H1 (cell line): ENCODE measurements around the gene TCERG1. TPM values are rescaled to one million over a fixed set of nuclear protein-coding genes. Genes with fewer than 3 reads are reported as not detected.

Experiments
- CTCF ChIA-PET: fragments of 300-600 bp; sonication (Branson Sonifier 250); formaldehyde crosslinking; loops from one replicate; lab custom pipeline; 2021; ENCODE audit not compliant: partially characterized antibody; lab: Charles Lee
- POLR2A ChIA-PET: fragments of 300-600 bp; sonication (Branson Sonifier 250); formaldehyde crosslinking; loops from one replicate; lab custom pipeline; 2021; ENCODE audit warnings: inconsistent platforms; ENCODE audit not compliant: partially characterized antibody; lab: Charles Lee
- DNase-seq, 2 experiments: peaks; one replicate each; pipeline versions ENCODE4 v3.0.0 to v3.0.0-alpha.2; 2010 to 2022; ENCODE audit warnings: low spot score in 2 of 2, low read depth in 1 of 2, mixed read lengths in 1 of 2
- FAIRE-seq: peaks from 2 replicates; lab custom pipeline; 2011; peaks lifted over from hg19 to GRCh38; lab: Jason Lieb, UNC
- H2AFZ ChIP-seq: 2 replicates; pipeline ENCODE4 v1.8.1; 2012; ENCODE audit warnings: low read length, inconsistent platforms
- H2AK5ac ChIP-seq: 2 replicates; pipeline ENCODE4 v1.6.1; 2013; ENCODE audit warnings: low read depth, low read length
- H2BK120ac ChIP-seq: replicated peaks from 2 replicates; pipeline ENCODE3; 2013; ENCODE audit warnings: low read depth, low read length, inconsistent platforms
- H2BK12ac ChIP-seq: 2 replicates; pipeline ENCODE4 v1.6.1; 2013; ENCODE audit warnings: low read depth, low read length
- H2BK15ac ChIP-seq: 2 replicates; pipeline ENCODE4 v1.6.1; 2013; ENCODE audit warnings: low read length
- H2BK20ac ChIP-seq: 2 replicates; pipeline ENCODE4 v1.6.1; 2013; ENCODE audit warnings: low read length
- H2BK5ac ChIP-seq: 2 replicates; pipeline ENCODE4 v1.6.1; 2013; ENCODE audit warnings: low read depth, low read length
- H3K14ac ChIP-seq: 2 replicates; pipeline ENCODE4 v1.6.1; 2013; ENCODE audit warnings: inconsistent platforms; ENCODE audit not compliant: insufficient read length
- H3K18ac ChIP-seq: 2 replicates; pipeline ENCODE4 v1.6.1; 2013; ENCODE audit warnings: low read length; ENCODE audit errors: extremely low read depth
- H3K23ac ChIP-seq: 2 replicates; pipeline ENCODE4 v1.6.1; 2013; ENCODE audit warnings: inconsistent platforms; ENCODE audit not compliant: insufficient read length
- H3K23me2 ChIP-seq: 2 replicates; pipeline ENCODE4 v1.6.1; 2013; ENCODE audit warnings: low read depth, low read length
- H3K27ac ChIP-seq: 2 replicates; pipeline ENCODE4 v1.6.1; 2011; ENCODE audit warnings: low read depth, low read length, inconsistent platforms
- H3K27me3 ChIP-seq, 4 experiments: replicated peaks in 1 of 4; 1 replicate in 1 of 4; 2 replicates in 3 of 4; pipeline versions ENCODE4 v1.6.1 to v1.8.1; 2011 to 2013; ENCODE audit warnings: low read length in 3 of 4, mild to moderate bottlenecking in 3 of 4, inconsistent platforms in 2 of 4, mixed read lengths in 2 of 4, moderate library complexity in 1 of 4; ENCODE audit not compliant: control insufficient read depth in 3 of 4, insufficient read depth in 3 of 4; ENCODE audit errors: extremely low read depth in 1 of 4
- H3K36me3 ChIP-seq, 4 experiments: 2 replicates each; pipeline versions ENCODE4 v1.6.1 to v1.8.1; 2011 to 2013; ENCODE audit warnings: mild to moderate bottlenecking in 4 of 4, low read length in 3 of 4, moderate library complexity in 2 of 4, control low read depth in 1 of 4, inconsistent platforms in 1 of 4; ENCODE audit not compliant: insufficient read depth in 4 of 4, control insufficient read depth in 2 of 4
- H3K4ac ChIP-seq: replicated peaks from 2 replicates; pipeline ENCODE3; 2013; ENCODE audit warnings: low read length, low read depth, mixed read lengths, inconsistent platforms; ENCODE audit not compliant: insufficient read length
- H3K4me1 ChIP-seq, 4 experiments: replicated peaks in 1 of 4; 1 replicate in 1 of 4; 2 replicates in 3 of 4; pipeline versions ENCODE4 v1.6.1 to v1.8.1; 2011 to 2013; ENCODE audit warnings: low read length in 3 of 4, inconsistent platforms in 2 of 4, mixed read lengths in 1 of 4; ENCODE audit not compliant: insufficient read depth in 4 of 4, control insufficient read depth in 3 of 4
- H3K4me2 ChIP-seq, 2 experiments: 2 replicates each; pipeline versions ENCODE4 v1.6.1 to v1.8.1; 2011 to 2013; ENCODE audit warnings: low read depth in 2 of 2, low read length in 2 of 2, control low read depth in 1 of 2, inconsistent platforms in 1 of 2, mild to moderate bottlenecking in 1 of 2; ENCODE audit not compliant: insufficient read depth in 1 of 2
- H3K4me3 ChIP-seq, 4 experiments: fragments of 200-600, 300-600 bp in 1 of 4; sonication (generic), shearing (Covaris generic), sonication (Bioruptor Twin) in 1 of 4; 2 replicates each; pipeline versions ENCODE4 v1.5.1 to v1.8.1; 2011 to 2016; ENCODE audit warnings: low read length in 4 of 4, low read depth in 3 of 4, control low read depth in 2 of 4, inconsistent platforms in 2 of 4, mild to moderate bottlenecking in 2 of 4, mixed read lengths in 1 of 4, moderate library complexity in 1 of 4; ENCODE audit not compliant: insufficient read depth in 2 of 4; ENCODE audit errors: extremely low read depth in 1 of 4
- H3K56ac ChIP-seq: replicated peaks from 2 replicates; pipeline ENCODE3; 2013; ENCODE audit warnings: low read depth, mild to moderate bottlenecking, mixed read lengths, low read length, inconsistent platforms; ENCODE audit not compliant: insufficient read length
- H3K79me1 ChIP-seq: 2 replicates; pipeline ENCODE4 v1.6.1; 2013; ENCODE audit warnings: low read depth, low read length, control low read depth
- H3K79me2 ChIP-seq, 2 experiments: 2 replicates each; pipeline versions ENCODE4 v1.6.1 to v1.8.1; 2012 to 2013; ENCODE audit warnings: low read length in 2 of 2, mild to moderate bottlenecking in 2 of 2, inconsistent platforms in 1 of 2; ENCODE audit not compliant: insufficient read depth in 2 of 2, control insufficient read depth in 1 of 2
- H3K9ac ChIP-seq, 4 experiments: replicated peaks in 1 of 4; 1 replicate in 1 of 4; 2 replicates in 3 of 4; pipeline versions ENCODE4 v1.6.1 to v1.8.1; 2011 to 2013; ENCODE audit warnings: low read depth in 3 of 4, low read length in 3 of 4, control low read depth in 2 of 4, mild to moderate bottlenecking in 2 of 4, moderate library complexity in 2 of 4, inconsistent platforms in 1 of 4; ENCODE audit errors: extremely low read depth in 1 of 4
- H3K9me3 ChIP-seq, 2 experiments: 2 replicates each; pipeline versions ENCODE4 v1.6.1 to v1.8.1; 2012 to 2013; ENCODE audit warnings: mild to moderate bottlenecking in 2 of 2, moderate library complexity in 2 of 2, control low read depth in 1 of 2, inconsistent platforms in 1 of 2, low read depth in 1 of 2, low read length in 1 of 2, mixed read lengths in 1 of 2; ENCODE audit not compliant: insufficient read depth in 2 of 2
- H4K20me1 ChIP-seq, 2 experiments: replicated peaks in 1 of 2; 2 replicates each; pipeline versions ENCODE3 to v1.8.1; 2011 to 2013; ENCODE audit warnings: inconsistent platforms in 2 of 2, low read length in 2 of 2, mild to moderate bottlenecking in 1 of 2; ENCODE audit not compliant: insufficient read depth in 2 of 2, control insufficient read depth in 1 of 2
- H4K5ac ChIP-seq: 2 replicates; pipeline ENCODE4 v1.6.1; 2013; ENCODE audit warnings: low read length, low read depth, mixed read lengths, inconsistent platforms; ENCODE audit not compliant: insufficient read length
- H4K8ac ChIP-seq: 2 replicates; pipeline ENCODE4 v1.8.0; 2013; ENCODE audit warnings: mild to moderate bottlenecking, moderate library complexity, low read length, inconsistent platforms; ENCODE audit not compliant: insufficient read depth; ENCODE audit errors: extremely low read depth
- H4K91ac ChIP-seq: replicated peaks from 2 replicates; pipeline ENCODE3; 2013; ENCODE audit warnings: low read length, mixed read lengths, inconsistent platforms; ENCODE audit not compliant: insufficient read length
- BCL11A ChIP-seq, 2 experiments: IDR thresholded peaks; one replicate each; pipeline ENCODE4 v1.6.1; 2011; ENCODE audit warnings: low read depth in 2 of 2, low read length in 2 of 2, mild to moderate bottlenecking in 2 of 2
- BRCA1 ChIP-seq: IDR thresholded peaks from 2 replicates; pipeline ENCODE4 v1.6.1; 2012; ENCODE audit warnings: low read depth, low read length, improper control_type of control experiment
- CEBPB ChIP-seq: IDR thresholded peaks from 2 replicates; pipeline ENCODE4 v1.6.1; 2012; ENCODE audit warnings: low read depth, low read length
- CHD1 ChIP-seq: IDR thresholded peaks from 2 replicates; pipeline ENCODE4 v1.6.1; 2012; ENCODE audit warnings: low read depth, low read length, improper control_type of control experiment
- EP300 ChIP-seq, 2 experiments: IDR thresholded peaks; 1 replicate in 1 of 2; 2 replicates in 1 of 2; pipeline ENCODE4 v1.6.1; 2011 to 2012; ENCODE audit warnings: low read depth in 2 of 2, low read length in 2 of 2, mild to moderate bottlenecking in 2 of 2, borderline replicate concordance in 1 of 2, inconsistent platforms in 1 of 2, moderate library complexity in 1 of 2
- PHF8 ChIP-seq: fragments of 200-600 bp; sonication (generic); conservative IDR thresholded peaks from 2 replicates; pipeline ENCODE4 v1.7.1; 2012; ENCODE audit warnings: low read depth, mild to moderate bottlenecking, inconsistent platforms, low read length, moderate library complexity
- POU5F1 ChIP-seq: IDR thresholded peaks from 2 replicates; pipeline ENCODE4 v1.6.1; 2011; ENCODE audit warnings: low read depth, mild to moderate bottlenecking, low read length, moderate library complexity
- RAD21 ChIP-seq, 2 experiments: IDR thresholded peaks in 1 of 2; conservative IDR thresholded peaks in 1 of 2; 2 replicates each; pipeline ENCODE4 v1.6.1; 2011; ENCODE audit warnings: low read depth in 2 of 2, low read length in 2 of 2, improper control_type of control experiment in 1 of 2, inconsistent platforms in 1 of 2, mild to moderate bottlenecking in 1 of 2, moderate library complexity in 1 of 2
- RBBP5 ChIP-seq: IDR thresholded peaks from 2 replicates; pipeline ENCODE4 v1.7.1; 2012; ENCODE audit warnings: low read depth, mild to moderate bottlenecking, inconsistent platforms, low read length, moderate library complexity, borderline replicate concordance
- RFX5 ChIP-seq: IDR thresholded peaks from 2 replicates; pipeline ENCODE4 v1.6.1; 2011; ENCODE audit warnings: low read depth, low read length, improper control_type of control experiment, borderline replicate concordance
- RXRA ChIP-seq: IDR thresholded peaks from 2 replicates; pipeline ENCODE4 v1.6.1; 2011; ENCODE audit warnings: low read depth, mild to moderate bottlenecking, low read length, moderate library complexity; ENCODE audit not compliant: insufficient read depth
- SIN3A ChIP-seq, 2 experiments: IDR thresholded peaks in 1 of 2; conservative IDR thresholded peaks in 1 of 2; 2 replicates each; pipeline ENCODE4 v1.6.1; 2011 to 2012; ENCODE audit warnings: low read length in 2 of 2, improper control_type of control experiment in 1 of 2, low read depth in 1 of 2, mild to moderate bottlenecking in 1 of 2
- SP1 ChIP-seq: IDR thresholded peaks from 2 replicates; pipeline ENCODE4 v1.6.1; 2011; ENCODE audit warnings: low read depth, low read length
- SRF ChIP-seq: IDR thresholded peaks from 2 replicates; pipeline ENCODE4 v1.6.1; 2011; ENCODE audit warnings: mild to moderate bottlenecking, low read depth, low read length, moderate library complexity
- TAF1 ChIP-seq: IDR thresholded peaks from 2 replicates; pipeline ENCODE4 v1.6.1; 2011; ENCODE audit warnings: mild to moderate bottlenecking, low read depth, low read length
- TBP ChIP-seq: IDR thresholded peaks from 2 replicates; pipeline ENCODE4 v1.6.1; 2011; ENCODE audit warnings: low read depth, low read length, improper control_type of control experiment
- polyA plus RNA-seq, 7 experiments: library from polyadenylated mRNA; depleted of rRNA in 3 of 7; stranded (reverse) in 5 of 7; unstranded in 2 of 7; fragments of >200 nt in 5 of 7; fragments of 200-250 nt in 2 of 7; gene quantifications; 1 replicate in 5 of 7; 2 replicates in 1 of 7; 4 replicates in 1 of 7; pipeline versions ENCODE4 v1.2.1 to v1.2.3, GENCODE V29; 2011 to 2013; ENCODE audit warnings: missing spikeins in 2 of 7, mixed read lengths in 2 of 7
- total RNA-seq: library from RNA; stranded (reverse); fragmentation: NEBNext Ultra II Directional; extraction: Animal tissue kit (Norgen Biotek cat#: 25700); gene quantifications from 2 replicates; pipeline ENCODE4 v1.2.1, GENCODE V29; 2021

Gene TCERG1
- total and polyA plus RNA-seq, 2 of the 8 experiments (the other 6 are each of a cell fraction or from before 2014, with no cell fraction given), result 105 to 122 TPM

- H3K9me3 ChIP-seq, result no peaks in the 10 kb centered on the region
- no peaks in the 10 kb centered on the region for H3K36me3 ChIP-seq
- H3K23me2 ChIP-seq, result no peaks in the 10 kb centered on the region
- H3K4me2 ChIP-seq, result no peak overlapping the region
- no peak overlapping the region for H2AK5ac ChIP-seq
- ChIA-PET CTCF (interaction anchor here (0.6 to 4.9 kb wide), 5 partner anchors 12 to 554 kb away, joined by 4 to 54 read pairs (median 5); no protein-coding TSS in a partner anchor), POLR2A (no interaction called here)
- H2BK12ac ChIP-seq, result no peak overlapping the region
- H2AFZ ChIP-seq, result no peak overlapping the region; the same call in 1 of the 2 replicates
- H2BK15ac ChIP-seq, result no peak overlapping the region
- H3K14ac ChIP-seq, result no peak overlapping the region
- no peak overlapping the region for H2BK20ac ChIP-seq
- H3K4ac ChIP-seq, result no peak overlapping the region
- H3K27ac ChIP-seq, result no peak overlapping the region
- no peak overlapping the region for H4K8ac ChIP-seq
- no peak overlapping the region for H2BK120ac ChIP-seq
- no peaks in the 10 kb centered on the region for H3K79me2 ChIP-seq
- H3K18ac ChIP-seq, result no peak overlapping the region
- no peak overlapping the region for H3K23ac ChIP-seq
- peaks cover 0 to 3% (median 0%) of the 10 kb centered on the region in 4 experiments; a peak in 1 of 7 replicates for H3K4me1 ChIP-seq
- no peak overlapping the region for H3K56ac ChIP-seq
- DNase-seq, result no peak
- no peak overlapping the region for H3K9ac ChIP-seq
- FAIRE-seq, result no peak
- H2BK5ac ChIP-seq, result no peak overlapping the region
- no peaks in the 10 kb centered on the region for H4K20me1 ChIP-seq
- no peak overlapping the region for H4K5ac ChIP-seq
- H3K27me3 ChIP-seq, result no peaks in the 10 kb centered on the region
- no peak overlapping the region for H4K91ac ChIP-seq
- H3K79me1 ChIP-seq, result no peaks in the 10 kb centered on the region
- H3K4me3 ChIP-seq, result no peak overlapping the region
- no peak for TF ChIP-seq TBP
- no peak for TF ChIP-seq EP300 (IDR thresholded peaks at IDR 0.05; ENCODE audit: borderline replicate concordance in 1 of 2, low read depth in 2 of 2, low read length in 2 of 2)
- no peak for TF ChIP-seq RXRA
- TF ChIP-seq SRF, result no peak
- no peak for TF ChIP-seq TAF1
- no peak for TF ChIP-seq RBBP5
- no peak for TF ChIP-seq RAD21 (IDR thresholded peaks at IDR 0.05 in 1 of 2, conservative IDR thresholded peaks at IDR 0.05 in 1 of 2; ENCODE audit: low read depth in 2 of 2, low read length in 2 of 2)
- no peak for TF ChIP-seq BCL11A (IDR thresholded peaks at IDR 0.05; ENCODE audit: low read depth in 2 of 2, low read length in 2 of 2)
- TF ChIP-seq SIN3A (conservative IDR thresholded peaks at IDR 0.05 in 1 of 2, IDR thresholded peaks at IDR 0.05 in 1 of 2; ENCODE audit: low read depth in 1 of 2, low read length in 2 of 2), result no peak
- no peak for TF ChIP-seq RFX5
- no peak for TF ChIP-seq BRCA1
- TF ChIP-seq SP1, result no peak
- TF ChIP-seq CHD1, result no peak
- no peak for TF ChIP-seq PHF8
- no peak for TF ChIP-seq POU5F1
- TF ChIP-seq CEBPB, result no peak
Observed at GRCh38 chr5:146544232-146544631, 97.1 kb downstream of the TCERG1 start.
